Hematopoietic multipotent progenitor cell (in vitro differentiated cells): ENCODE measurements around the gene SEMA3D. TPM values are rescaled to one million over a fixed set of nuclear protein-coding genes. Genes with fewer than 3 reads are reported as not detected.

Experiments
- DNase-seq, 3 donors: peaks; one replicate each; pipeline ENCODE4 v3.0.0-alpha.2; 2011 to 2015; ENCODE audit warnings: low read depth in 2 of 3, low spot score in 2 of 3
- total RNA-seq: library from RNA; depleted of rRNA; stranded (reverse); fragments of >200 nt; gene quantifications from one replicate; pipeline ENCODE4 v1.2.3, GENCODE V29; 2012

SEMA3D gene
- under 0.01 TPM for total RNA-seq

DNA sequence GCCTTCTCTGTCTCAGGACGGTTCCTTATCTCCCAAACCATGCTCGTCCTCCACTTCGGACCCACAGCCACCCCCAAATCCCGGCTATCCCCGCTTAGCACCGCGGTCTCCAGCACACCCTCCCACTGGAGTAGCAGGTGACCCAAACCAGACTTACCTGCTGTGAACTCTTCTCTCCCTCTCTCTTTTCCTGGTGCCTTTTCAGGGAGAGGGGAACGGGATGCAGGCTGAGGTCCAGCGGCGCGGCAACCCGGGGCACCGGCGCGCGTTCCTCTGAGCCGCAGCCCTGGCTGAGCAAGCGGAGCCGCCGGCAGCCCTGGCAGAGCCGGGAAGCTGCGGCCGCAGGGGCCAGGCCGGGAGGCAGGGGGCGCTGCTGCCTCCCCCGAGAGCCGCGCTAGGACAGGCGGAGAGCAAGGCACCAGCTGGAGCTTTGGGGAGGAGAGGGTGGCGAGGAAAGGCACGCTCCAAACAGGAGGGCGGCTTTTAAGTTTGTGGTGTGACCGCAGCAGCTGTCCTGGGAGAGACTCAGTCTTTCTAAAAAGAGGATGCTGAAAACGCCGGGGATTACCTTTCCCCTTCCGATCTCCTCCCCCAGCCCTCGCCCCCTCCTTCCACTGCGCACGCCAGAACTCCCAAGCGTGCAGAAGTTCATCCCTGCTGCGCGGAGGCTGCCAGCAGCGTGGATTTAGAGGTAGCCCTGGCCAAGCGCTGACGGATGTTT, at the start of gene SEMA3D:
Gene SEMA3D (minus strand): TSS at position 536 of the 721 bp plus-strand sequence. CDS start 65,165 bp downstream, outside the sequence.
- DNase-seq, result peak in 2 of 3 donors; percentile 79 to 85

- DNase-seq, result no peak
Measured at GRCh38 chr7:85234730-85235129, 47.9 kb upstream of the SEMA3D start.

DNA sequence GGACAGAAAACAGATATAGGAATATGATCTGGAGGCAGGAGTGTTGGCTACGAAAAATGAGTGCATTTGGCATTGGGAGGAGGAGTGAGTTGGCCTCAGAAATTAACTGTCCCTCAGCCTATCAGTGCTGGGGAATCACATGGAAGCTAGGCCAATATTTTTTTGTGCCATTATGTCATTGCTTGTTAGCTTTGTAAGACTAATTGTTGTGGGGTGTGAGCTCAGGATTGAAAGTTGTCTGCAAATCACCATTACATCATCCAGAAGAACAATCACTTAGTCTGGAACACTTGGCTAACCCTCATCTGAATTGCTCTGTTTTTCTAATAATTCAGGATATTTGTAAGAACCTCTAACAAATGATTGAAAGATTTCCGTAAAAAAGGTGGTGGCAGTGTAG, 45.2 kb upstream of the SEMA3D start:
- no peak for DNase-seq

- no peak for DNase-seq
Measured at GRCh38 chr7:85230623-85231022, 43.8 kb upstream of the SEMA3D start.

DNA sequence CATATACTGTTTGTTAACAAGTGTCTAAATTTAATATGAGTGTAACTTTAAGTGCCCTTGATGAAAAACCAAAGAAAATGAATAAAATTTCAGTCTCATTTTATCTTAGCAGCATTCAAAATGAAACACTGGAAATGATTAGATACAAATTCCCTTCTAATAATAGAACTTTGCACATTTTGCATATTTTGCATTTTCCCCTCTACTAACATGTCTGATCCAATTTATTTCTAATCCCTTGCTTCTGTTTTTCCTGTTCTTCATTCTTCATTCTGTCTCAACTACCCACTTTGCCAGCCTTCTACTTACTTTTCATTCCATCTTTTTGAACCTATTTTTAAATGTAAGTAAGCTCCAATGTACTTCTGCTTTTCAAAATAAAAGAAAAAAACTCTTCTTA, 42.7 kb upstream of the SEMA3D start:
- DNase-seq, result no peak

- DNase-seq, result no peak
Measured at GRCh38 chr7:85226361-85227085, 39.7 kb upstream of the SEMA3D start.

DNA sequence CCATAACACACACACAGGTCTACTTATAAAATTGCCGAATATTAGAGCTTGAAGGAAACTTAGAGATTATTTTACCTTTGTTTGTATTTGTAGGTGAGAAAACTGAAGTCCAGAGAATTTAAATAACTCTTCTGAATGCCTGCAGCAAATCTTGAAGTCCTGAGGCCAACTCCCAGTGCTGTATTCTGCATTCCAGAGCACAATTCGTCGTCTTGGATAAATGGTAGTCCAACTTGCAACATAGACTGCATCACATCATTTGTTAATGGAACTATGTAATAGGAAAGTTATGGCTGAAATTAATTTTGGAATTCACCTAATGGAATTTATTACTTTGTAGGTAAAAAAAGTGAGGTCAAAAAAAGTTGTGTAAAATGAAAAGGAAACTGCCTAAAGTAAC, 37.3 kb upstream of the SEMA3D start:
- no peak for DNase-seq

GRCh38 chr7:85222522-85222921, 35.7 kb upstream of the SEMA3D start:
- DNase-seq, result no peak

GRCh38 chr7:85221796-85222195, 34.9 kb upstream of the SEMA3D start:
- DNase-seq, result no peak

- DNase-seq, result no peak
Measured at GRCh38 chr7:85220651-85221050, 33.8 kb upstream of the SEMA3D start.

- DNase-seq, result no peak
Measured at GRCh38 chr7:85220023-85220422, 33.2 kb upstream of the SEMA3D start.

DNA sequence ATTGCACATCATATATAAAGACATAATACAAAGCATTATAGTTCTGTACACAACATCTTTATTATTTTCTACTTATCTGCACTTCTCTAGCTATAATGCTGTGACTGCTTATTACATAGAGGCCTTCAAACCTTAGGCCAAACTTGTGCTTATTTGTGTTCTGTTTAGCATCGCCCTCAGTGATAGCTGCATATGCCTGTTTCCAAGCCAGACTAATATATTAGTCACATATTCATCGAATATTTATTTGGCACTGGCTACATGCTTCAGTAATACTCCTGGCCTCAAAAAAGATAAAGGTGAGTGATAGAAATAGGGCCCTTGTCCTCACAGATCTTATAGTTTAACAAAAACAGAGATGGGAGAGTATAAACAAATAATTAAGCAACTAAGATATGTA, 30.2 kb upstream of the SEMA3D start:
- no peak for DNase-seq

GRCh38 chr7:85215098-85215497, 28.2 kb upstream of the SEMA3D start:
- DNase-seq, result no peak

- DNase-seq, result no peak
Measured at GRCh38 chr7:85213500-85213899, 26.6 kb upstream of the SEMA3D start.

DNA sequence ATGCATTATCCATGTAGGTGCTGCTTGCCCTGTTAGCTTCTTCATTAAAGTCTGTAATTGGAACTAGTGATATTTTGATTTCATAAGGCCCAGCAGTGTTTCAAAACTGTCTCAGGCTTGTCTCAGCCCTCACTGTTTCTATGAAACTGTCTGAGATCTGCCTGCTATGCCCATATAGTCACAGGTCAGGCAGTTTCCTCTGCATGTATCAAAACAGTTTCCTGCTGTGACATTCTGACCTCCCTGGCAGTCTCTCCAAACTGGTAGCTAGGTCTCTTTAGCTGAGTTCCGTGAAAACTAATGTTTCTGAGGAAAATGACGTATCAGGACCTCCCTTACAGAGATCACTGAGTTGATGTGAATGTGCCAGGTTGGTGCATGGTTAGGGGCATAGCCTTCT, 18.9 kb upstream of the SEMA3D start:
- DNase-seq, result no peak

DNA sequence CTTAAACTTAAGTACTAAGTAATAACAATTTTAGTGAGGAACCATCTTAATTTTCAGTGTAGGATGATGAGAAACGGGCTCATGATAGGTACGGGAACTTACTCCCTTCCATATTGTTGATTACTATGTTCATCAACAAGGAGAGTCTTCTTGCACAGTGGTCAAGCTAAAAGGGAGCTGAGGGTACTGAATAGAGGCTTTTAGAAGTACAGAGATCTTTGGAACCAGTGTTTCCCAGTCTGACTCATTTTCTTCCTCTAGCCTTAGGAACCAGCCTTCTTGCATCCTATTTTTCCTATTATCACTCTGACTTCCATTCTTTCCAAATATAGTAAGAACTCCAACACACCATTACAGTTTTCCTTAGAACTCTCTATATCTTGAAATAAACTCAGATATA, 17.6 kb upstream of the SEMA3D start:
- no peak for DNase-seq

- no peak for DNase-seq
Measured at GRCh38 chr7:85204061-85204460, 17.2 kb upstream of the SEMA3D start.

DNA sequence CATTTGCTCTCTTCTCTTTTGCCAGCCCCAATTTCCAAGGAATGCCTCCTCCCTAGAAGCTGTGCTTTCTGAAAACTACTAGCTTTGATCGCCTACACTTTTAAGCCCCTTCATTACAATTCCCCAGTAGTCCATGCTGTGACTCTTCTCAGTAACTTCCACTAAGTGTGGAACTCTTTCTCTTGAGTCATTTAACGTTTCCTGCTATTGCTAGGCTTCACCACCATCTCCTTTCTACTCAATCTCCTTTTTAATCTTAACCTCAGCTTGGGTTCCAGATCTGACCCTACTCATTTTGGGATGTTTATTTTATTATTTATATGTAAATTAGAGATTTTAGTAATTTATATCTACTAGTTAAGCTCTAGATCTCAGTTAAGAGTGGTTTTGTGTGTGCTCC, 14.4 kb upstream of the SEMA3D start:
- DNase-seq, result no peak

DNA sequence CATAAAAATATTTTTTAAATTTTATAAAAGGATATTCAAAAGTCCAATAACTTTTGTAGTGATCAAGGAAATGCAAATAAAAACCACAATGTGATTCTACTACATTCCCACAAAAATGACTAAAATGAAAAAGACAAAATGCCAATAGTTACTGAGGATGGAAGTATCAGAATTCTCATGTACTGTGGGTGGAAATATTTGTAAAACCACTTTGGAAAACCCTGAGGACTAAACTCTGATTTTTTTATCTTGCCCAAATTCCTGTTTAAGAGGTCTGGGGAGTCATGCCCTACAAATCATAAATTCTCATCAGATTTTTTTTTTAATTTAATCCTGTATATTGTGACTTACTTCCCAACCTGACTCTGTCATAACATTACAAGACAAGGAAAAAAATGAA, 9.8 kb upstream of the SEMA3D start:
- DNase-seq, result no peak

GRCh38 chr7:85191383-85191782, 4.5 kb upstream of the SEMA3D start:
- peak in 1 of 3 donors; percentile 30 for DNase-seq

GRCh38 chr7:85186083-85186520, 754 bp downstream of the SEMA3D start:
- DNase-seq, result peak in 1 of 3 donors; percentile 34

GRCh38 chr7:85185424-85186082, 1.3 kb downstream of the SEMA3D start:
- peak in 1 of 3 donors; percentile 41 for DNase-seq
